Effector CD4-positive, alpha-beta T cell (primary cell): Measurements from ENCODE around the gene HMGB1.

Experiments
- DNase-seq: peaks from one replicate; pipeline ENCODE4 v3.0.0-alpha.2; 2020

The HMGB1 gene

GRCh38 chr13:30429721-30430694, 35.7 kb downstream of the HMGB1 start:
- DNase-seq = no peak

- no peak for DNase-seq
Observed at GRCh38 chr13:30429235-30429634, 36.5 kb downstream of the HMGB1 start.

GRCh38 chr13:30423891-30424290, 41.8 kb downstream of the HMGB1 start:
- no peak for DNase-seq

- peak; percentile 52 for DNase-seq
Observed at GRCh38 chr13:30422054-30422839, 43.5 kb downstream of the HMGB1 start, which contains the start of gene UBE2L5. Gene UBE2L5, plus strand, starts transcription at chr13:30422493. Its CDS starts 5,498 bp downstream, at chr13:30427991.

- DNase-seq = peak; percentile 24
Observed at GRCh38 chr13:30421093-30422053, 44.4 kb downstream of the HMGB1 start.

GRCh38 chr13:30418717-30419459, 46.8 kb downstream of the HMGB1 start:
- no peak for DNase-seq

- no peak for DNase-seq
Observed at GRCh38 chr13:30418075-30418716, 47.5 kb downstream of the HMGB1 start.

- DNase-seq = no peak
Observed at GRCh38 chr13:30416471-30416870, 49.3 kb downstream of the HMGB1 start.

GRCh38 chr13:30415430-30416030, 50.2 kb downstream of the HMGB1 start:
- DNase-seq = no peak

GRCh38 chr13:30413842-30414241, 51.9 kb downstream of the HMGB1 start:
- no peak for DNase-seq

GRCh38 chr13:30412346-30412745, 53.4 kb downstream of the HMGB1 start:
- DNase-seq = no peak

GRCh38 chr13:30410705-30411125, 55.0 kb downstream of the HMGB1 start:
- no peak for DNase-seq

GRCh38 chr13:30409886-30410704, 55.6 kb downstream of the HMGB1 start:
- DNase-seq = no peak

GRCh38 chr13:30408319-30409101, 57.2 kb downstream of the HMGB1 start:
- DNase-seq = peak; percentile 85

GRCh38 chr13:30406779-30407416, 58.8 kb downstream of the HMGB1 start:
- DNase-seq = no peak
